CD4-positive, alpha-beta T cell treated with Interleukin-10 for 1 hour (primary cell): ENCODE results near the gene HAX1.
A peak's percentile ranks its signal among the peaks of the same experiment; 100 is the strongest.
"Not testable (repeated sequence)": the region's sequence is repeated elsewhere in the genome, so short reads cannot be mapped to it uniquely, and the experiment has no call there.

Experiments
- DNase-seq: peaks from one replicate; pipeline ENCODE4 v3.0.0-alpha.2; 2020

The HAX1 gene

GRCh38 chr1:154272217-154272998 is at the start of gene HAX1:
TSS of gene HAX1 (plus strand) at chr1:154272629. CDS start at chr1:154272724, 95 bp downstream.
- DNase-seq = peak; percentile 98

GRCh38 chr1:154222918-154223317 is 49.5 kb upstream of the HAX1 start:
- DNase-seq = no peak

- no peak for DNase-seq
Observed at GRCh38 chr1:154223621-154224020, 48.8 kb upstream of the HAX1 start.

GRCh38 chr1:154225370-154225769 is 47.1 kb upstream of the HAX1 start:
- no peak for DNase-seq

GRCh38 chr1:154231112-154231511 is 41.3 kb upstream of the HAX1 start:
- DNase-seq = not testable (repeated sequence)

- DNase-seq = not testable (repeated sequence)
Observed at GRCh38 chr1:154233127-154233526, 39.3 kb upstream of the HAX1 start.

- no peak for DNase-seq
Observed at GRCh38 chr1:154236855-154237254, 35.6 kb upstream of the HAX1 start.

GRCh38 chr1:154237435-154237834 is 35.0 kb upstream of the HAX1 start:
- DNase-seq = no peak

GRCh38 chr1:154237880-154238506 is 34.4 kb upstream of the HAX1 start:
- no peak for DNase-seq

- DNase-seq = no peak
Observed at GRCh38 chr1:154239491-154239890, 32.9 kb upstream of the HAX1 start.

- DNase-seq = no peak
Observed at GRCh38 chr1:154240294-154240833, 32.1 kb upstream of the HAX1 start.

GRCh38 chr1:154241703-154242351 is 30.6 kb upstream of the HAX1 start:
- peak; percentile 20 for DNase-seq

GRCh38 chr1:154253671-154254070 is 18.8 kb upstream of the HAX1 start:
- DNase-seq = no peak

GRCh38 chr1:154256686-154257085 is 15.7 kb upstream of the HAX1 start:
- DNase-seq = no peak

GRCh38 chr1:154258784-154259183 is 13.6 kb upstream of the HAX1 start:
- DNase-seq = no peak

GRCh38 chr1:154260127-154260526 is 12.3 kb upstream of the HAX1 start:
- DNase-seq = no peak

- DNase-seq = no peak
Observed at GRCh38 chr1:154263465-154264332, 8.7 kb upstream of the HAX1 start.

GRCh38 chr1:154264454-154264853 is 8.0 kb upstream of the HAX1 start:
- no peak for DNase-seq

- peak; percentile 58 for DNase-seq
Observed at GRCh38 chr1:154265586-154265985, 6.8 kb upstream of the HAX1 start.

GRCh38 chr1:154270833-154271232 is 1.6 kb upstream of the HAX1 start:
- no peak for DNase-seq

- no peak for DNase-seq
Observed at GRCh38 chr1:154272999-154273563, 652 bp downstream of the HAX1 start.

GRCh38 chr1:154276797-154277196 is 4.4 kb downstream of the HAX1 start:
- peak; percentile 51 for DNase-seq
